Heart left ventricle (tissue), 13 donors: Measurements from ENCODE around the gene LONP2.

Source experiments
- CTCF ChIP-seq, 12 donors: fragments of 200-600 bp; sonication (generic) in 4 of 12; IDR thresholded peaks; one replicate each; pipeline versions ENCODE4 v1.5.0 to v1.8.0; 2018 to 2022; ENCODE audit warnings: antibody characterized with exemption in 12 of 12, mild to moderate bottlenecking in 5 of 12
- POLR2A ChIP-seq, 2 donors: fragments of 450-650 bp; IDR thresholded peaks; one replicate each; pipeline ENCODE4 v1.6.1; 2017; ENCODE audit warnings: antibody characterized with exemption in 2 of 2, mild to moderate bottlenecking in 2 of 2, moderate library complexity in 2 of 2
- donor health status: ischemic (EF 13 %, LVEDD 7.1; RV severe dilation, severe dysfunction).
- donor health status: DM: no; HTN: yes; CAD: no.
- donor health status: DM: no; HTN: no; CAD: no.
- donor health status: ischemic (EF 25% LVEDD 6.9; RV normal size, moderate dysfunction).
- donor health status: ischemic (EF 25% LVEDD 5.7; RV mildly dilated, moderate dysfunction).
- donor health status: ischemic (EF 35%, LVEDD 5.7; RV mildly dilated, moderate dysfunction).
- donor health status: nonischemic (EF 11% LVEDD 7.7; RV severe dilation, severe dysfunction).
- donor health status: DM: yes; HTN: yes; CAD: no.
- donor health status: PGD.
- donor health status: ischemic (EF 29% LVEDD 5.4; RV normal size, mild dysfunction).
- donor health status: nonischemic (EF 23%, LVEDD 6.1; RV moderate dilation, normal function).

DNA sequence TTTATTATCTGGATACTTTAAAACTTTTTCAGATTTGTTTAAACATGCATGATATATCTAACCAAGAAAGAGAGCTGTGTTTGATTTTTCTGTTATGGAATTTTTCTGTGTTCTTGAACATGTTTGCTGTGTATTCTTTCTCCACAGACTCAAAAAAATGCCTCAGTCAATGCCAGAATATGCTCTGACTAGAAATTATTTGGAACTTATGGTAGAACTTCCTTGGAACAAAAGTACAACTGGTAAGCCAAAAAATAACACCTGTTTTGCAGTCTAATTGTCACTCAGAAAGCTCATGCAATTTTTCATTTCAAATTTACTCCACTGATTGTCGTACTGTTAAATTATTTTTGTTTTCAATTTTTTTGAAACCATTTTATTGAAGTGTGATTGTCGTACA, 18.5 kb downstream of the LONP2 start:
- TF ChIP-seq CTCF (IDR thresholded peaks at IDR 0.05) (no peak), POLR2A (IDR thresholded peaks at IDR 0.05) (no peak)
